Vagina (tissue), 2 donors: ENCODE data around the gene ADAMTS6.

ENCODE experiments used
- POLR2AphosphoS5 ChIP-seq, 2 donors: sonication (generic); formaldehyde crosslinking; IDR thresholded peaks; one replicate each; pipeline ENCODE4 v1.9.0; 2017; ENCODE audit warnings: antibody characterized with exemption in 2 of 2, mild to moderate bottlenecking in 2 of 2, low read depth in 1 of 2; ENCODE audit not compliant: insufficient read depth in 1 of 2
- TF ChIP-seq, protein P1 (sequence below), 3 experiments: fragments of 450-650 bp in 2 of 3; fragments of 200-600 bp in 1 of 3; sonication (generic) in 1 of 3; IDR thresholded peaks; one replicate each; pipeline ENCODE4 v1.5.1; 2017 to 2019; ENCODE audit warnings: antibody characterized with exemption in 3 of 3, mild to moderate bottlenecking in 2 of 3, moderate library complexity in 2 of 3

DNA sequence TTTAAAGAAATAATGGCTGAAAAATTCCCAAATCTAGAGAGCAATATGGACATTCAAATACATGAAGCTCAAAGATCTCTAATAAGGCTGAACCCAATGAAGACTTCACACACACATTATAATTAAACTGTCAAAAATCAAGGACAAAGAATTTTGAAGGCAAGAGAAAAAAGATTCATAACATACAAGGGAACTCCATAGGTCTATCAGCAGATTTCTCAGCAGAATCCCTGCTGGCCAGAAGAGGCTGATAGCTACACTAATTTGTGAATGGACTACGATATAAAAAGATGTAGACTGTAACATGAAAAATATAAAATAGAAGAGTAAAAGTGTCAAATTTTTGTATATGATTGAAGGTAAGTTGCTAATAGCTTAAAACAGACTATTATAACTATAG is 251.9 kb downstream of the ADAMTS6 start:
- TF ChIP-seq POLR2AphosphoS5 (IDR thresholded peaks at IDR 0.05; ENCODE audit: insufficient read depth in 1 of 2, low read depth in 1 of 2), result no peak
- TF ChIP-seq, protein P1, sequence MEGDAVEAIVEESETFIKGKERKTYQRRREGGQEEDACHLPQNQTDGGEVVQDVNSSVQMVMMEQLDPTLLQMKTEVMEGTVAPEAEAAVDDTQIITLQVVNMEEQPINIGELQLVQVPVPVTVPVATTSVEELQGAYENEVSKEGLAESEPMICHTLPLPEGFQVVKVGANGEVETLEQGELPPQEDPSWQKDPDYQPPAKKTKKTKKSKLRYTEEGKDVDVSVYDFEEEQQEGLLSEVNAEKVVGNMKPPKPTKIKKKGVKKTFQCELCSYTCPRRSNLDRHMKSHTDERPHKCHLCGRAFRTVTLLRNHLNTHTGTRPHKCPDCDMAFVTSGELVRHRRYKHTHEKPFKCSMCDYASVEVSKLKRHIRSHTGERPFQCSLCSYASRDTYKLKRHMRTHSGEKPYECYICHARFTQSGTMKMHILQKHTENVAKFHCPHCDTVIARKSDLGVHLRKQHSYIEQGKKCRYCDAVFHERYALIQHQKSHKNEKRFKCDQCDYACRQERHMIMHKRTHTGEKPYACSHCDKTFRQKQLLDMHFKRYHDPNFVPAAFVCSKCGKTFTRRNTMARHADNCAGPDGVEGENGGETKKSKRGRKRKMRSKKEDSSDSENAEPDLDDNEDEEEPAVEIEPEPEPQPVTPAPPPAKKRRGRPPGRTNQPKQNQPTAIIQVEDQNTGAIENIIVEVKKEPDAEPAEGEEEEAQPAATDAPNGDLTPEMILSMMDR (IDR thresholded peaks at IDR 0.05), result no peak
